Osteoblast (primary cell): ENCODE measurements around the gene SLC35A4. TPM values are rescaled to one million over a fixed set of nuclear protein-coding genes. Genes with fewer than 3 reads are reported as not detected.
A peak's percentile ranks its signal among the peaks of the same experiment; 100 is the strongest.
"Not testable (repeated sequence)": the region's sequence is repeated elsewhere in the genome, so short reads cannot be mapped to it uniquely, and the experiment has no call there.

ENCODE experiments used
- DNase-seq: peaks from one replicate; pipeline ENCODE4 v3.0.0; 2011; ENCODE audit warnings: low spot score, mixed read lengths; ENCODE audit not compliant: insufficient read length; ENCODE audit errors: missing footprints
- H2AFZ ChIP-seq: 2 replicates; pipeline ENCODE4 v1.6.0; 2011; ENCODE audit warnings: mild to moderate bottlenecking, low read length
- H3K27ac ChIP-seq: 2 replicates; pipeline ENCODE4 v1.5.1; 2011; ENCODE audit warnings: mild to moderate bottlenecking, low read depth, low read length, moderate library complexity
- H3K27me3 ChIP-seq: 2 replicates; pipeline ENCODE4 v1.6.0; 2012; ENCODE audit warnings: mild to moderate bottlenecking, control low read depth, inconsistent platforms, low read length, moderate library complexity; ENCODE audit not compliant: insufficient read depth
- H3K36me3 ChIP-seq: 2 replicates; pipeline ENCODE4 v1.5.1; 2011; ENCODE audit warnings: mild to moderate bottlenecking, low read length, control low read depth, moderate library complexity; ENCODE audit not compliant: insufficient read depth
- H3K4me1 ChIP-seq: 2 replicates; pipeline ENCODE4 v1.5.1; 2011; ENCODE audit warnings: mild to moderate bottlenecking, low read length, control low read depth, moderate library complexity; ENCODE audit not compliant: insufficient read depth
- H3K4me2 ChIP-seq: 2 replicates; pipeline ENCODE4 v1.6.0; 2011; ENCODE audit warnings: mild to moderate bottlenecking, low read length; ENCODE audit not compliant: insufficient read depth
- H3K4me3 ChIP-seq: fragments of 200-600 bp; sonication (generic); 3 replicates; pipeline ENCODE4 v1.5.1; 2012; ENCODE audit warnings: mild to moderate bottlenecking, low read length, inconsistent platforms; ENCODE audit not compliant: insufficient read depth
- H3K79me2 ChIP-seq: 2 replicates; pipeline ENCODE4 v1.6.0; 2012; ENCODE audit warnings: mild to moderate bottlenecking, low read length, control low read depth, inconsistent platforms; ENCODE audit not compliant: insufficient read depth
- H3K9me3 ChIP-seq: 2 replicates; pipeline ENCODE4 v1.5.1; 2011; ENCODE audit warnings: low read depth, low read length, control low read depth
- H4K20me1 ChIP-seq: 2 replicates; pipeline ENCODE4 v1.6.0; 2012; ENCODE audit warnings: mild to moderate bottlenecking, low read length, control low read depth; ENCODE audit not compliant: insufficient read depth
- total RNA-seq: library from RNA; depleted of rRNA; stranded (reverse); fragments of >200 nt; gene quantifications from 2 replicates; pipeline ENCODE4 v1.2.3, GENCODE V29; 2012
- TF ChIP-seq, protein P1 (sequence below): IDR thresholded peaks from 2 replicates; pipeline ENCODE4 v1.5.1; 2011; ENCODE audit warnings: mild to moderate bottlenecking, low read depth, low read length, moderate library complexity; ENCODE audit errors: extremely low read depth

SLC35A4 gene
- total RNA-seq, 1 donor: 20.6 TPM

DNA sequence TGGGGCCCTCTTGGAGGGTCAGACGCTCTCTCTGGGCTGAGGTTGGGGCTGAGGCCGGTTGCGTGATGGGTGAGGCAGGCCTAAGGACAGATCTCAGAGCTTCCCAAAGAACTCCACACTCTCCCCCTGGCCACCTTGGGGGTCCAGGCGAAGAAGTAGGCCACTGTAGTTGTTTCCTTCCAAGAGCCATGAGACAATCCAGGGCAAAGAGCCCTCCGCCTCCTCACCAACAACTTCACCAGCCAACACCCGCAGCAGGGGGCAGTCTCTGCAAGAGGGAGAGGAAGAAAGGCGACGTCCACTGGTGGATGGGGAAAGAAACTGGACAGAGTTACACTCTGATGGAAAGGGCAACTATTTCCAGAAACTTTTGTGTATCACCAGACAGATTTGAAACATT is 10.7 kb downstream of the SLC35A4 start:
- Histone ChIP-seq H4K20me1 (no peaks in the 10 kb centered on the region), H3K4me2 (no peak overlapping the region), H3K27ac (no peak overlapping the region), H3K4me1 (peaks cover 13% of the 10 kb centered on the region), H3K36me3 (no peaks in the 10 kb centered on the region), H3K79me2 (no peaks in the 10 kb centered on the region), H3K9me3 (no peaks in the 10 kb centered on the region), H3K4me3 (no peak overlapping the region), H2AFZ (no peak overlapping the region), H3K27me3 (no peaks in the 10 kb centered on the region)
- TF ChIP-seq, protein P1, sequence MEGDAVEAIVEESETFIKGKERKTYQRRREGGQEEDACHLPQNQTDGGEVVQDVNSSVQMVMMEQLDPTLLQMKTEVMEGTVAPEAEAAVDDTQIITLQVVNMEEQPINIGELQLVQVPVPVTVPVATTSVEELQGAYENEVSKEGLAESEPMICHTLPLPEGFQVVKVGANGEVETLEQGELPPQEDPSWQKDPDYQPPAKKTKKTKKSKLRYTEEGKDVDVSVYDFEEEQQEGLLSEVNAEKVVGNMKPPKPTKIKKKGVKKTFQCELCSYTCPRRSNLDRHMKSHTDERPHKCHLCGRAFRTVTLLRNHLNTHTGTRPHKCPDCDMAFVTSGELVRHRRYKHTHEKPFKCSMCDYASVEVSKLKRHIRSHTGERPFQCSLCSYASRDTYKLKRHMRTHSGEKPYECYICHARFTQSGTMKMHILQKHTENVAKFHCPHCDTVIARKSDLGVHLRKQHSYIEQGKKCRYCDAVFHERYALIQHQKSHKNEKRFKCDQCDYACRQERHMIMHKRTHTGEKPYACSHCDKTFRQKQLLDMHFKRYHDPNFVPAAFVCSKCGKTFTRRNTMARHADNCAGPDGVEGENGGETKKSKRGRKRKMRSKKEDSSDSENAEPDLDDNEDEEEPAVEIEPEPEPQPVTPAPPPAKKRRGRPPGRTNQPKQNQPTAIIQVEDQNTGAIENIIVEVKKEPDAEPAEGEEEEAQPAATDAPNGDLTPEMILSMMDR: peak; percentile 63
- DNase-seq: no peak

DNA sequence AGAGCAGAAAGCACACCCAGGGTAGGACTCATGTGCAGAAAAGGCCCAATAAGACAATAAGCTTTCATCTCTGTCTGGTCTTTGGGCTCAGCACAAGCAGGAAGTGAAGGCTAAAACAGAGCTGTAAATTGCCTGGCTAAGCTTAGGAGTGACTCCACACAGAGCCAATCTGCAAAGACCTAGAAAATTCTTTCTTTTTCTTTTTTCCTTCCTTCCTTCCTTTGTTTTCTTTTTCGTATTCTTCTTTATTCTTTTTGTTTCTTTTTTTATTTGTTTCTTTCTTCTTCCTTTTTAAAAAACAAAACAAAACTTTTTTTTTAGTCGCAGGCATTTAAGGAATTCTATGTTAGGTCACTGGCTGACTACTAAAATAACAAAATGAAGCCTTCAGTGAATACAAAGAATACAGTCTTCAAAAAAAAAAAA is 12.2 kb downstream of the SLC35A4 start:
- TF ChIP-seq, protein P1: no peak
- H3K4me1 ChIP-seq: peaks cover 13% of the 10 kb centered on the region
- H3K4me2 ChIP-seq: no peak overlapping the region
- peaks cover 3% of the 10 kb centered on the region for H3K27me3 ChIP-seq
- H3K4me3 ChIP-seq: no peak overlapping the region
- H2AFZ ChIP-seq: peak overlapping the region; percentile 66
- H4K20me1 ChIP-seq: no peaks in the 10 kb centered on the region
- H3K79me2 ChIP-seq: no peaks in the 10 kb centered on the region
- no peak for DNase-seq
- H3K9me3 ChIP-seq: no peaks in the 10 kb centered on the region
- no peaks in the 10 kb centered on the region for H3K36me3 ChIP-seq
- no peak overlapping the region for H3K27ac ChIP-seq

DNA sequence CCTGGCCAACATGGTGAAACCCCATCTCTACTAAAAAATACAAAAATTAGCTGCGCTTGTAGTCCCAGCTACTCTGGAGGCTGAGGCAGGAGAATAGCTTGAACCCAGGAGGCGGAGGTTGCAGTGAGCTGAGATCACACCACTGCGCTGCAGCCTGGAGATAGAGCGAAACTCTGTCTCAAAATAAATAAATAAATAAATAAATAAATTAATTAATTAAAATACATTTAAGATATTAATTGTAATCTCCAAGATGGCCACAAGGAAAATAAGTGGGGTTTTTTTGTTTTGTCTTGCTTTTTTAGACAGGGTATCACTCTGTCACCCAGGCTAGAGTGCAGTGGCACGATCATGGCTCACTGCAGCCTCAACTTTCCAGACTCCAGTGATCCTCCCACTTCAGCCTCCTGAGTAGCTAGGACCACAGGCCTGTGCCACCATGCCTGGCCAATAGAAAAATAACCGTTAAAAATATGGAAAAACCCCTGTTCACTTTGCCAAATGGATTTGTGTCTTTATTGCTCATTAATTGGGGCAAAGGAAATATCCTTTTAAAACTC is 14.6 kb downstream of the SLC35A4 start:
- DNase-seq, H3K36me3 ChIP-seq, H3K9me3 ChIP-seq, H3K4me3 ChIP-seq, H4K20me1 ChIP-seq, H3K27ac ChIP-seq, H3K79me2 ChIP-seq, H3K4me2 ChIP-seq, H3K27me3 ChIP-seq, H2AFZ ChIP-seq: not testable (repeated sequence)
- peaks cover 10% of the 10 kb centered on the region for H3K4me1 ChIP-seq

DNA sequence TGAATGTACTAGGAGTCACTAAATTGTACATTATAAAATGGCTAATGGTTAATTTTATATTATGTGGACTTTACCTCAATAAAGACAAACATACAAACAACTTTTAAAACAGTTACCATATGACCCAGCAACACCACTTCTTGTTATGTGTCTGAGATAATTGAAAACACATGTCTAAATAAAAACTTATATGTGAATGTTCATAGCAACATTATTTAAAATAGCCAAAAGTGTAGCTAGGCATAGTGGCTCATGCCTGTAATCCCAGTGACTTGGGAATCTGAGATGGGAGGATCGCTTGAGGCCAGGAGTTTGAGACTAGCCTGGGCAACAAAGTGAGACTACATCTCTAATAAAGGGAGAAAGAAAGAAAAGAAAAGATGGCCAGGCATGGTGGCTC is 22.9 kb downstream of the SLC35A4 start:
- Histone ChIP-seq H3K9me3 (no peaks in the 10 kb centered on the region), H3K4me2 (no peak overlapping the region), H3K79me2 (no peaks in the 10 kb centered on the region), H3K4me3 (no peak overlapping the region), H3K36me3 (no peaks in the 10 kb centered on the region), H4K20me1 (no peaks in the 10 kb centered on the region), H3K4me1 (peaks cover 24% of the 10 kb centered on the region), H3K27ac (no peak overlapping the region), H3K27me3 (peaks cover 13% of the 10 kb centered on the region), H2AFZ (no peak overlapping the region)
- TF ChIP-seq, protein P1: no peak
- DNase-seq: no peak
